GM20000 (cell line): ENCODE results near the gene CGB3.
"Not testable (repeated sequence)": the region's sequence is repeated elsewhere in the genome, so short reads cannot be mapped to it uniquely, and the experiment has no call there.

Experiments
- DNase-seq: peaks from one replicate; pipeline ENCODE4 v3.0.0; 2012; ENCODE audit warnings: low spot score
- TF ChIP-seq, protein P1 (sequence below): IDR thresholded peaks from 2 replicates; pipeline ENCODE4 v1.5.1; 2012; ENCODE audit warnings: mild to moderate bottlenecking, control low read depth; ENCODE audit errors: extremely low read depth, missing control alignments

Gene CGB3

DNA sequence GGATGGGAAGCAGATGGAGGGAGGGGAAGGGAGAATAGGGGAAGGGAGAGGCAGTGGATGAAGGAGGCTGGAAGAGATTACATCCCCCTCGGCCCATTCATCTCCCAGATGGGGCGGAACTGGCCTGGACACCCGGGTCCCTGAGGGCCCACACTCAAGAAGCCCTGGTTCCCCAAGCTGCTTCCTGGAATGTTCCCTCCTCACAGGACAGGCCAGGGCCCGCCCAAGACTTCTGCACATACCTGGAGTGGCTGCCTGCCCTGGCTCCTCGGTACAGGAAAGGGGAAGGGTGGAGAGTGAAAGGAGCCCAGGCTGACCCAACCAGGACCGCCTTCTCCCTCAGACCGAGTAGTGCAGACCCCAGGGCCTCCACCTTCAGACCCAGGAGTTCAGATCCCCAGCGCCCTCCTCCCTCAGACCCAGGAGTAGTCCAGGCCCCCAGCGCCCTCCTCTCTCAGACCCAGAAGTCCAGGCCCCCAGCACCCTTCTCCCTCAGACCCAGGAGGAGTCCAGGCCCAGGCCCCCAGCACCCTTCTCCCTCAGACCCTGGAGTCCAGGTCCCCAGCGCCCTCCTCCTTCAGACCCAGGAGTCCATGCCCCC is 40.0 kb upstream of the CGB3 start:
- DNase-seq: peak; percentile 28
- TF ChIP-seq, protein P1, sequence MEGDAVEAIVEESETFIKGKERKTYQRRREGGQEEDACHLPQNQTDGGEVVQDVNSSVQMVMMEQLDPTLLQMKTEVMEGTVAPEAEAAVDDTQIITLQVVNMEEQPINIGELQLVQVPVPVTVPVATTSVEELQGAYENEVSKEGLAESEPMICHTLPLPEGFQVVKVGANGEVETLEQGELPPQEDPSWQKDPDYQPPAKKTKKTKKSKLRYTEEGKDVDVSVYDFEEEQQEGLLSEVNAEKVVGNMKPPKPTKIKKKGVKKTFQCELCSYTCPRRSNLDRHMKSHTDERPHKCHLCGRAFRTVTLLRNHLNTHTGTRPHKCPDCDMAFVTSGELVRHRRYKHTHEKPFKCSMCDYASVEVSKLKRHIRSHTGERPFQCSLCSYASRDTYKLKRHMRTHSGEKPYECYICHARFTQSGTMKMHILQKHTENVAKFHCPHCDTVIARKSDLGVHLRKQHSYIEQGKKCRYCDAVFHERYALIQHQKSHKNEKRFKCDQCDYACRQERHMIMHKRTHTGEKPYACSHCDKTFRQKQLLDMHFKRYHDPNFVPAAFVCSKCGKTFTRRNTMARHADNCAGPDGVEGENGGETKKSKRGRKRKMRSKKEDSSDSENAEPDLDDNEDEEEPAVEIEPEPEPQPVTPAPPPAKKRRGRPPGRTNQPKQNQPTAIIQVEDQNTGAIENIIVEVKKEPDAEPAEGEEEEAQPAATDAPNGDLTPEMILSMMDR: no peak

DNA sequence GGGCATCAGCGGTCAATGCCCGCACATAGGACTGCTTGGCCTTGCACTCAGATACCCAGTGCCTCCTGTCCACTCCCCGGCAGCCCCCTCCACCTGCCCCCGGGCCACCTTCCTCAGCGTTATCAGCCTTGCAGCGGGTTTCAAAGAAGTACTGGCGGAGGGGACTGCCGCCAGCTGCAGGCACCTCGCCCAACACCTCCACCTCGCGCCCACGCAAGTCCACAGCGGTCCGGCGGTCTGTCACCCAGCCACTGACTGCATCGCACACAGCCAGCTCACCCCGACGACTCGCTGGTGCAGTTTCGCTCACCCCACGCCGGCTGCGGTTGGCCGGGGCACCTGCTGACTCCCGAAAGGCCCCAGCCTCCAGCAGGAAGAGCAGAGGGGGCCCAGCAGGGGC is 37.3 kb upstream of the CGB3 start:
- TF ChIP-seq, protein P1: no peak
- peak; percentile 48 for DNase-seq

DNA sequence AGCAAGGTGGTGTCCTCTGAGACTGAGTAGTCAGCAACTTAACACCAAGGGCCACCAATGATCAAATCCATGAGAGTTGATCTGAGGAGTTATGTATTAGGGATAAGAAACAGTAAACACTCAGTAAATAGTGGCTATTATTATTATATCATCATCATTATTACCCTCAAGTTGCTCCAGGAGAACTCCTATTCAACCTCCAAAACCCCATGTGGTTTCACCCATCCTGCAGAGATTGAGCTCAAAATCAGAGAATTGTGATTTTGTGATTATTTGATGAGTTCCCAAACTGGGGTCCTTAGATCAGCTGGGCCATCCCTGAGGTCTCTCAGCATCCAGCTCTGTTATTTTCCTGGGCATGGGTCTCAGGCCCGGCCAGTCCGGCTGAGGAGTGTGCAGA is 36.9 kb upstream of the CGB3 start:
- no peak for DNase-seq
- TF ChIP-seq, protein P1: no peak

DNA sequence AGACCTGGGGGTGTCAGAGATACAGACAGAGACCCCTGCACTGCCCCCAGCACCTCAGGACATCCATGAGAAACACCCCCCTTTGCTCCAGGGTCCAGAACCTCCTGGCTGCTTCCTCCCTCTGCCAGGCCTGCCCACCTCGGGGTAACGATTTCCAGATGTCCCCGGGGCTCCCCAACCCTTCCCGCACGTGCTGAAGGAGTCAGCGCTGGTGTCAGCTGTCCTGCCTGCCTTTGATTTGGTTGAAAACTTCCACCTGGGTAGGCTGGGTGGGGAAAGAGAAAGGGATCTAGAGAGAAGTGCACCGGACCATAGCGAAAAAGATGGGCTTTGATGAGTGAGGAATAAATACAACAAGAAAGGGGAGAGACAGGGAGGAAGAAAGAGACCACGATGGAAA is 34.9 kb upstream of the CGB3 start:
- TF ChIP-seq, protein P1: no peak
- DNase-seq: peak; percentile 17

DNA sequence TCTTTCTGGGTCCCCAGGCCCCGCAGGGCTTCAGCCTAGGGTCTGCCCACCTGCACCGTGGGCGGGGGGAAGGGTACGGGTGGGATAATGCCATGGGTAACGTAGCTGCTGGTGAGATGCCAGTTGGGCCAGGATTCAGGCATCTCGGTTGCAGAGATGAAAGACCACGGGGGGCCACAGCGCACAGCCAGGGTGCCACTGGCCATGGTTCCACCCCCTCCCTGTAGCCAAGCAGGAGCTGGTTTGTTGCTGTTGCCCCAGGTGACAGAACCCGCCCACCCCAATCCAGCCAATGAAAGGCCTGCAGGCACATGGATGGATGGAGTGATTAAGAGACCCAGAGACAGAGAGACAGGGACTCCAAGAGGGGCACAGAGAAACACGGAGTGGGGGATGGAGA is 34.4 kb upstream of the CGB3 start:
- peak; percentile 52 for DNase-seq

DNA sequence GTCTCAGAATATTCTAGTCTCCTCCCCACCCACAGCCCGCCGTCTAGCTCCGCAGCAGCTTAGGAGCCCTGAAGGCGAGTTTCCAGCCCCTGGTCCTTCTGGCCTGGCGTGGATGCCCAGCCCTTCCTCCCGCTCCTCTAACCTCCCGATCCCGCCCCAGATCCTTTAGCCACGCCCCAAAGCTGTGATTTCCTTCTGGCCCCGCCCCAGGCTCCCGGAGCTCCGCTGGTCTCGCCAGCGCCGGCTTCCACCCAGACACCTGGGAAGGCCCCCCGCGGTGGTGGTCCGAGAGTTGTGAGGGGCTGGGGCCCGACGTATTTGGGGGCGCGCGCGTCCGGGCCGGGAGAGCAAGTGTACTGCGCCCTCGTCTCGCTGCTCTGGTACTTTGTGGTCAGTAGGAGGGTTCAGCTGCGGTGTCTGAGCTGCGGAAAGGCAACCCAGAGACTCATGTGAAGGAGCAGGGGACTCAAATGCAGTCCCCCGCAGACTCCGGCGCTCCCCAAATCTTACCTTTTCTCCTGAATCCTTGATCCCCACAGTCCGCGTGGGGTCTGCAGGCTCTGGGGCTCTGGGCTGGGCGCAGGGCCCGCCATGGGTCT is 33.6 kb upstream of the CGB3 start, which contains the start of gene CGB7:
TSS of gene CGB7 (minus strand) at position 114 of the 599 bp plus-strand sequence. CDS start 2,374 bp downstream, outside the sequence.
- peak; percentile 58 for DNase-seq
- TF ChIP-seq, protein P1: no peak

More for the DNA sequence above, 34.4 kb upstream of the CGB3 start:
- TF ChIP-seq, protein P1: no peak

DNA sequence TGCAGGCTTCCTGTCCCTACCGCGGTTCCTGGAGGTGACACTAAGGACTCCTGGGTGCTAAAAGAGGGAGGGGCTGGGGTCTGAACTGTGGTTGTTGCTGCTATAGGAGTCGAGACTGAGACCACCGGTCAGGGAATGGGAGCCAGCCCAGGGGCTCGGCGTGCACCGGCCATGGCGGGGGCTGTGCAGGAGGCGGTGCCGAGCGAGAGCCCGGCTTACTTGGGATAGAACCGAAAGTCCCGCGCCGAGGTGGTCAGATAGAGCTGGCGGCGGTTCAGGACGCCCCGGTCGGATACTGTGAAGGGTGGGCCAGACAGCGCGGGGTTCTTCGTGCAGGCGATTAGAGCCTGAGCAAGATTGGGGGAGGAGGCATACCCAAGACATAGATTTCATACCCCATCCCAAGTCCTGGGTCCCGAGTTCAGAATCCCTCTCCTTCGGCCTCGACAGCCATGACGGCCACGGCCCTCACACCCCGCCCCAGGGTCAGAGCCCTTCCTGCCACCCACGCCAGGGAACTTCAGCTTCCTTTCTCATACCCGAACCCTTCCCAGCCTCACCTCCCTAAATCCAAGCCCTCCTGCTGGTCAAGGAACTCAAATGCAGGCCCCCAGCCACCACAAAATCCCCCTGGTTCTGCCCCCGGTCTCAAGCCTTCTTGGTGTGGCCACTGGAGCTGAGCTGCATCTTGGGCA is 32.9 kb upstream of the CGB3 start:
- DNase-seq: not testable (repeated sequence)
